Skeletal muscle tissue (tissue), 4 donors: ENCODE results near the gene NR5A1. TPM values are rescaled to one million over a fixed set of nuclear protein-coding genes. Genes with fewer than 3 reads are reported as not detected.

Experiments
- H3K27ac ChIP-seq: one replicate; pipeline ENCODE4 v1.7.0; 2013; ENCODE audit warnings: mild to moderate bottlenecking, low read depth, low read length, inconsistent platforms
- H3K27me3 ChIP-seq, 3 donors: one replicate each; pipeline ENCODE4 v1.7.0; 2013; ENCODE audit warnings: low read length in 3 of 3; ENCODE audit not compliant: control insufficient read depth in 3 of 3, insufficient read depth in 3 of 3
- H3K36me3 ChIP-seq, 3 donors: one replicate each; pipeline ENCODE4 v1.7.0; 2013; ENCODE audit warnings: low read length in 3 of 3; ENCODE audit not compliant: control insufficient read depth in 3 of 3, insufficient read depth in 3 of 3
- H3K4me1 ChIP-seq, 3 donors: one replicate each; pipeline ENCODE4 v1.7.0; 2013; ENCODE audit warnings: low read length in 3 of 3, mild to moderate bottlenecking in 3 of 3; ENCODE audit not compliant: control insufficient read depth in 3 of 3, insufficient read depth in 3 of 3
- H3K4me3 ChIP-seq, 3 donors: one replicate each; pipeline ENCODE4 v1.7.0; 2013; ENCODE audit warnings: low read length in 3 of 3
- H3K9ac ChIP-seq, 3 donors: one replicate each; pipeline ENCODE4 v1.7.0; 2013; ENCODE audit warnings: low read length in 3 of 3, mild to moderate bottlenecking in 3 of 3, moderate library complexity in 2 of 3, low read depth in 1 of 3
- H3K9me3 ChIP-seq, 3 donors: one replicate each; pipeline ENCODE4 v1.7.0; 2013; ENCODE audit warnings: low read length in 3 of 3; ENCODE audit not compliant: control insufficient read depth in 3 of 3
- total RNA-seq: library from RNA; depleted of rRNA; stranded (reverse); fragments of >200 nt; gene quantifications from one replicate; pipeline ENCODE4 v1.2.3, GENCODE V29; 2014
- donor health status: Osteomylitis.

NR5A1 gene
- total RNA-seq, 1 donor from 2014 or later, result not detected

- H3K36me3 ChIP-seq, result no peaks in the 10 kb centered on the region
- H3K9ac ChIP-seq, result no peak overlapping the region
- H3K9me3 ChIP-seq, result no peaks in the 10 kb centered on the region
- H3K27ac ChIP-seq, result no peak overlapping the region
- no peak overlapping the region for H3K4me3 ChIP-seq
- H3K27me3 ChIP-seq, result peaks cover 42 to 52% (median 42%) of the 10 kb centered on the region in 3 donors
- peaks cover 5 to 7% (median 5%) of the 10 kb centered on the region in 3 donors for H3K4me1 ChIP-seq
Measured at GRCh38 chr9:124506433-124506832, 766 bp downstream of the NR5A1 start.

- Histone ChIP-seq H3K27me3 (peaks cover 46 to 56% (median 47%) of the 10 kb centered on the region in 3 donors), H3K9me3 (no peaks in the 10 kb centered on the region), H3K27ac (no peak overlapping the region), H3K4me3 (no peak overlapping the region), H3K9ac (no peak overlapping the region), H3K4me1 (peaks cover 5 to 7% (median 5%) of the 10 kb centered on the region in 3 donors), H3K36me3 (no peaks in the 10 kb centered on the region)
Measured at GRCh38 chr9:124505901-124506346, 1.3 kb downstream of the NR5A1 start.

GRCh38 chr9:124505006-124505900 is 1.9 kb downstream of the NR5A1 start:
- H3K4me3 ChIP-seq, result no peak overlapping the region
- no peaks in the 10 kb centered on the region for H3K36me3 ChIP-seq
- H3K27ac ChIP-seq, result no peak overlapping the region
- H3K9ac ChIP-seq, result no peak overlapping the region
- H3K27me3 ChIP-seq, result peaks cover 51 to 57% (median 54%) of the 10 kb centered on the region in 3 donors
- H3K4me1 ChIP-seq, result peaks cover 5 to 7% (median 5%) of the 10 kb centered on the region in 3 donors
- H3K9me3 ChIP-seq, result no peaks in the 10 kb centered on the region

DNA sequence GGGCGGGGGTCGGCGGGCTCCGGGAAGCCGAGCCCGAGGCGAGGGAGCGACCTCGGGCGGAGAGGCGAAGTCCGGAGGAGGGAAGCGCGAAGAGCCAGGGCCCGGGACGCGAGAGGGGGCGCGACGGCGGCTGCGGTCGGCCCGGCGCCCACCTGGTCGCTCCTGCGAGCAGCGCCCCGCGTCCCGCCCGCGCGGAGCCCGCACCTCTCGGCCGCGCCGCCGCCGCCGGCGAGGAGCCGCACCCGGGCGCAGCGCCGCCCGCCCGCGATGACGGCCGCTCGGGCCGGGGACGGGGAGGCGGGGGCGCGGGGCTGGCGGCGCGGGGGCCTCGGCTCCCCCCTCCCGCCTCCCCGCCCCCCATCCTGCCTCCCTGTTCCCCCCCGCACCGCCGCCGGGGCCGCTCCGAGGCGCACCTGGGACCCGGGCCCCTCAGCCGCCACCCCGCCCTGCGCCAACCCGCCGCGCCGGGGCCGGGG is 2.6 kb downstream of the NR5A1 start:
- Histone ChIP-seq H3K4me3 (no peak overlapping the region), H3K9ac (no peak overlapping the region), H3K27me3 (peaks cover 56 to 64% (median 60%) of the 10 kb centered on the region in 3 donors), H3K4me1 (peaks cover 5 to 7% (median 5%) of the 10 kb centered on the region in 3 donors), H3K36me3 (no peaks in the 10 kb centered on the region), H3K9me3 (no peaks in the 10 kb centered on the region), H3K27ac (no peak overlapping the region)

- Histone ChIP-seq H3K4me1 (peaks cover 5 to 7% (median 5%) of the 10 kb centered on the region in 3 donors), H3K27ac (no peak overlapping the region), H3K36me3 (no peaks in the 10 kb centered on the region), H3K27me3 (peaks cover 62 to 71% (median 67%) of the 10 kb centered on the region in 3 donors), H3K9me3 (no peaks in the 10 kb centered on the region), H3K9ac (no peak overlapping the region), H3K4me3 (peak overlapping the region in 1 of 3 donors; percentile 29)
Measured at GRCh38 chr9:124503713-124504529, 3.3 kb downstream of the NR5A1 start.

- H3K27ac ChIP-seq, result no peak overlapping the region
- H3K9me3 ChIP-seq, result no peaks in the 10 kb centered on the region
- H3K4me1 ChIP-seq, result peaks cover 5 to 7% (median 5%) of the 10 kb centered on the region in 3 donors
- no peak overlapping the region for H3K4me3 ChIP-seq
- peaks cover 64 to 76% (median 72%) of the 10 kb centered on the region in 3 donors for H3K27me3 ChIP-seq
- H3K9ac ChIP-seq, result no peak overlapping the region
- H3K36me3 ChIP-seq, result no peaks in the 10 kb centered on the region
Measured at GRCh38 chr9:124502711-124503702, 4.2 kb downstream of the NR5A1 start.

- Histone ChIP-seq H3K9me3 (no peaks in the 10 kb centered on the region), H3K4me1 (peaks cover 5 to 7% (median 5%) of the 10 kb centered on the region in 3 donors), H3K27ac (no peak overlapping the region), H3K27me3 (peaks cover 64 to 78% (median 72%) of the 10 kb centered on the region in 3 donors), H3K4me3 (no peak overlapping the region), H3K36me3 (no peaks in the 10 kb centered on the region), H3K9ac (no peak overlapping the region)
Measured at GRCh38 chr9:124501771-124502320, 5.4 kb downstream of the NR5A1 start.

- H3K9me3 ChIP-seq, result no peaks in the 10 kb centered on the region
- H3K27me3 ChIP-seq, result peaks cover 59 to 81% (median 65%) of the 10 kb centered on the region in 3 donors
- no peaks in the 10 kb centered on the region for H3K36me3 ChIP-seq
- no peak overlapping the region for H3K27ac ChIP-seq
- H3K4me1 ChIP-seq, result peaks cover 5 to 7% (median 5%) of the 10 kb centered on the region in 3 donors
- no peak overlapping the region for H3K9ac ChIP-seq
- H3K4me3 ChIP-seq, result no peak overlapping the region
Measured at GRCh38 chr9:124500796-124501611, 6.2 kb downstream of the NR5A1 start.
